ENCODE data around the gene SETBP1. TPM values are rescaled to one million over a fixed set of nuclear protein-coding genes. Genes with fewer than 3 reads are reported as not detected.

Gene SETBP1
- total and polyA plus RNA-seq, 3 donors from 2014 or later = 6.2 to 34.7 (median 33.1) TPM

DNA sequence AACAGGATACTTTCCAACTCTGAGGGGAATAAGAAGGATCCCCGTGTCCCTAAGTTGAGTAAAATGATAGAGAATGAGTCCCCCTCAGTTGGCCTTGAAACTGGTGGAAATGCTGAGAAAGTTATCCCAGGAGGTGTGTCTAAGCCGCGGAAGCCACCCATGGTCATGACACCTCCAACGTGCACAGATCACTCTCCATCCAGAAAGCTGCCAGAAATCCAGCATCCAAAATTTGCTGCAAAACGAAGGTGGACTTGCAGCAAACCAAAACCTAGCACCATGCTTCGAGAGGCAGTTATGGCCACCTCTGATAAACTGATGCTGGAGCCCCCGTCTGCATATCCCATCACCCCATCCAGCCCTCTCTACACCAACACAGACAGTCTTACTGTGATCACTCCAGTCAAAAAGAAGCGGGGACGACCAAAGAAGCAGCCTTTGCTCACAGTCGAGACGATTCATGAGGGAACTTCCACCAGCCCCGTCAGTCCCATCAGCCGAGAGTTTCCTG, 270.1 kb downstream of the SETBP1 start:
- no peaks in the 10 kb centered on the region for H3K9me3 ChIP-seq
- H3K27me3 ChIP-seq = no peaks in the 10 kb centered on the region
- intact Hi-C loops (cut with DNase I; ENCODE audit: low total_unique reads) = no loop called here
- H3K4me1 ChIP-seq = no peaks in the 10 kb centered on the region
- H3K36me3 ChIP-seq (ENCODE audit: low read depth, missing control alignments) = no peaks in the 10 kb centered on the region
- H3K27ac ChIP-seq = no peak overlapping the region
- H3K4me3 ChIP-seq = no peak overlapping the region
- TF ChIP-seq, protein P1, sequence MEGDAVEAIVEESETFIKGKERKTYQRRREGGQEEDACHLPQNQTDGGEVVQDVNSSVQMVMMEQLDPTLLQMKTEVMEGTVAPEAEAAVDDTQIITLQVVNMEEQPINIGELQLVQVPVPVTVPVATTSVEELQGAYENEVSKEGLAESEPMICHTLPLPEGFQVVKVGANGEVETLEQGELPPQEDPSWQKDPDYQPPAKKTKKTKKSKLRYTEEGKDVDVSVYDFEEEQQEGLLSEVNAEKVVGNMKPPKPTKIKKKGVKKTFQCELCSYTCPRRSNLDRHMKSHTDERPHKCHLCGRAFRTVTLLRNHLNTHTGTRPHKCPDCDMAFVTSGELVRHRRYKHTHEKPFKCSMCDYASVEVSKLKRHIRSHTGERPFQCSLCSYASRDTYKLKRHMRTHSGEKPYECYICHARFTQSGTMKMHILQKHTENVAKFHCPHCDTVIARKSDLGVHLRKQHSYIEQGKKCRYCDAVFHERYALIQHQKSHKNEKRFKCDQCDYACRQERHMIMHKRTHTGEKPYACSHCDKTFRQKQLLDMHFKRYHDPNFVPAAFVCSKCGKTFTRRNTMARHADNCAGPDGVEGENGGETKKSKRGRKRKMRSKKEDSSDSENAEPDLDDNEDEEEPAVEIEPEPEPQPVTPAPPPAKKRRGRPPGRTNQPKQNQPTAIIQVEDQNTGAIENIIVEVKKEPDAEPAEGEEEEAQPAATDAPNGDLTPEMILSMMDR (IDR thresholded peaks at IDR 0.05) = no peak
- TF ChIP-seq POLR2A (IDR thresholded peaks at IDR 0.05) = no peak
- no peak for DNase-seq
- 91 to 94% methylated on average over 13 of the region's 13 CpGs for WGBS, 2 donors

DNA sequence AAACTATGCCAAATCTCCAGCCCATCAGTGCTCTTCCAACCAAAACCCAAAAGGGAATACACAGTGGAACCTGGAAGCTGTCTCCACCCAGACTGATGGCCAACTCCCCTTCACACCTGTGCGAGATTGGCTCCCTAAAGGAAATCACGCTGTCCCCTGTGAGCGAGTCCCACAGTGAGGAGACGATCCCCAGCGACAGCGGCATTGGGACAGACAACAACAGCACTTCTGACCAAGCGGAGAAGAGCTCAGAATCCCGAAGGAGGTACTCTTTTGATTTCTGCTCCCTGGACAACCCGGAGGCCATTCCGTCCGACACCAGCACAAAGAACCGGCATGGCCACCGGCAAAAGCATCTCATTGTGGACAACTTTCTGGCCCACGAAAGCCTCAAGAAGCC, 271.1 kb downstream of the SETBP1 start:
- H3K4me3 ChIP-seq = no peak overlapping the region
- no peaks in the 10 kb centered on the region for H3K4me1 ChIP-seq
- TF ChIP-seq, protein P1 (IDR thresholded peaks at IDR 0.05) = no peak
- TF ChIP-seq POLR2A (IDR thresholded peaks at IDR 0.05) = no peak
- WGBS, 2 donors = 96% methylated on average over 14 of the region's 14 CpGs
- intact Hi-C loops (cut with DNase I; ENCODE audit: low total_unique reads) = no loop called here
- H3K9me3 ChIP-seq = no peaks in the 10 kb centered on the region
- no peaks in the 10 kb centered on the region for H3K36me3 ChIP-seq (ENCODE audit: low read depth, missing control alignments)
- H3K27me3 ChIP-seq = no peaks in the 10 kb centered on the region
- no peak for DNase-seq
- no peak overlapping the region for H3K27ac ChIP-seq

DNA sequence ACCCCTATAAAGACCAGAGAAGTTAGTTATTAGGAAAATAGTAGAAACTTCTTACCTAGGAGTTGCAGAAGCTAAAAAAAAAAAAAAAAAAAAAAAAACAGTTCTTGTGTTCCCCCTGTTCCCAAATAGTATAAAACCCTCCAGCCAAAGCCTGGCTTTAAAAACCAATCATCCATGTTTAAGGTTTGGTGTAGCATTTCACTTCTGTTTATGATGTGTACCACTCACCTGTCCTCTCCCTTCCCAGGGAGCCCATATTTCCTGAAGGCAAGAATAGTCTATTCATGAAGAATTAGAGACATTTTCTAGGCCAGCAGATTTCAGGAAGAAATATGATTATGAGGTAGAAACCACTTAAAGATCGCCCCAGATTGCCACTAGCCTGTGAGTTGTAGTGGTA, 273.6 kb downstream of the SETBP1 start:
- Histone ChIP-seq H3K36me3 (ENCODE audit: low read depth, missing control alignments) (no peaks in the 10 kb centered on the region), H3K4me1 (peaks cover 3% of the 10 kb centered on the region), H3K9me3 (no peaks in the 10 kb centered on the region), H3K27ac (no peak overlapping the region), H3K4me3 (no peak overlapping the region), H3K27me3 (no peaks in the 10 kb centered on the region)
- TF ChIP-seq, protein P1 (IDR thresholded peaks at IDR 0.05) = no peak
- no peak for TF ChIP-seq POLR2A (IDR thresholded peaks at IDR 0.05)
- DNase-seq = no peak
- 0 to 53% methylated on average over 1 of the region's 1 CpG for WGBS, 2 donors
- intact Hi-C loops (cut with DNase I; ENCODE audit: low total_unique reads) = no loop called here

DNA sequence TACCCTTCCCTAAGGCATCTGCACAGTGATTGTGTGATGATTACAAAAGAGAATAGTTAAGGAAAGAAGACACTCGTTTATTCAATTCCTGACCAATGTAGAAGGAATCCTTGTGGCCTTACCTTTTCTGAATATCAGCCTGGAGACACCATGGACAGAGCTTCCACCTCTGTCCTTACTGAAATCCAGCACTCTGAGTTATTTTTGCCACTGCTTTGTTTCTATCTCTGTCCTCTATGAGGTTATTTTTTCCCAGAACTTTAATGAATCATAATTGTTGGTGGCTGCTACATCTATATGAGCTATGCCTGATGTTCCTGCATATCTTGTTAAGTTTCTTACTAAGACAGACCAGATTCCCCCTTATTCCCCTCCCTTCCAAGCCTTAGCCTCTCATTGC, 275.1 kb downstream of the SETBP1 start:
- no peak overlapping the region for H3K4me3 ChIP-seq
- WGBS, 2 donors = 67 to 76% methylated on average over 1 of the region's 1 CpG
- H3K27me3 ChIP-seq = no peaks in the 10 kb centered on the region
- H3K4me1 ChIP-seq = peaks cover 3% of the 10 kb centered on the region
- no peak overlapping the region for H3K27ac ChIP-seq
- DNase-seq = no peak
- intact Hi-C loops (cut with DNase I; ENCODE audit: low total_unique reads) = no loop called here
- no peak for TF ChIP-seq POLR2A (IDR thresholded peaks at IDR 0.05)
- TF ChIP-seq, protein P1 (IDR thresholded peaks at IDR 0.05) = no peak
- no peaks in the 10 kb centered on the region for H3K36me3 ChIP-seq (ENCODE audit: low read depth, missing control alignments)
- H3K9me3 ChIP-seq = no peaks in the 10 kb centered on the region

DNA sequence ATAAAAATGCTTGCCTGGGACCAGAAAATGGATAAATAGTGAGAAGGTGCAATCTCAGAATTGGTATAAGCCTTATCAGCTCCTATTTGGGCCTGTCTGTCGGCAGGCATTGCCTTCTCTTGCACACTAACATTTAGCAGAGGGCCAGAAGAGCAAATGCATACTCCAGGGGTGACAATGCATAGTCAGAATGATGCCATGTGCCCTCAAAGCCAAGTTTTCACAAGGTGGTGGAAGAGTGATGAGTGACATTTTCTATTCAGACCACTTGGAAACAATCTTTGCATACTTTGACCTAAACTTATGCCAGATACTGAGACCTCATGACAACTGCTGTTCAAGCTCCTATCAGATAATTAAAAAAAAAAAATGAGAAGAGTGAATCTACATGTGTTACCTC, 276.3 kb downstream of the SETBP1 start:
- Histone ChIP-seq H3K36me3 (ENCODE audit: low read depth, missing control alignments) (no peaks in the 10 kb centered on the region), H3K27me3 (no peaks in the 10 kb centered on the region), H3K27ac (no peak overlapping the region), H3K4me1 (peaks cover 3% of the 10 kb centered on the region), H3K4me3 (no peak overlapping the region), H3K9me3 (no peaks in the 10 kb centered on the region)
- no peak for TF ChIP-seq POLR2A (IDR thresholded peaks at IDR 0.05)
- TF ChIP-seq, protein P1 (IDR thresholded peaks at IDR 0.05) = no peak
- no peak for DNase-seq
- 96 to 100% methylated on average over 1 of the region's 1 CpG for WGBS, 2 donors
- intact Hi-C loops (cut with DNase I; ENCODE audit: low total_unique reads) = no loop called here
